ENCODE data around the gene ALDH8A1.

The ALDH8A1 gene

GRCh38 chr6:134934793-134935485 lies 15.0 kb downstream of the ALDH8A1 start:
- TF ChIP-seq FOXM1 (IDR thresholded peaks at IDR 0.05; ENCODE audit: borderline replicate concordance, low read depth) (no peak), CREB1 (IDR thresholded peaks at IDR 0.05; ENCODE audit: low read depth) (no peak), TEAD4 (IDR thresholded peaks at IDR 0.05) (no peak), EP300 (IDR thresholded peaks at IDR 0.05; ENCODE audit: borderline replicate concordance) (no peak)
- TF ChIP-seq, protein P1, sequence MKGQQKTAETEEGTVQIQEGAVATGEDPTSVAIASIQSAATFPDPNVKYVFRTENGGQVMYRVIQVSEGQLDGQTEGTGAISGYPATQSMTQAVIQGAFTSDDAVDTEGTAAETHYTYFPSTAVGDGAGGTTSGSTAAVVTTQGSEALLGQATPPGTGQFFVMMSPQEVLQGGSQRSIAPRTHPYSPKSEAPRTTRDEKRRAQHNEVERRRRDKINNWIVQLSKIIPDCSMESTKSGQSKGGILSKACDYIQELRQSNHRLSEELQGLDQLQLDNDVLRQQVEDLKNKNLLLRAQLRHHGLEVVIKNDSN (IDR thresholded peaks at IDR 0.05) = no peak

DNA sequence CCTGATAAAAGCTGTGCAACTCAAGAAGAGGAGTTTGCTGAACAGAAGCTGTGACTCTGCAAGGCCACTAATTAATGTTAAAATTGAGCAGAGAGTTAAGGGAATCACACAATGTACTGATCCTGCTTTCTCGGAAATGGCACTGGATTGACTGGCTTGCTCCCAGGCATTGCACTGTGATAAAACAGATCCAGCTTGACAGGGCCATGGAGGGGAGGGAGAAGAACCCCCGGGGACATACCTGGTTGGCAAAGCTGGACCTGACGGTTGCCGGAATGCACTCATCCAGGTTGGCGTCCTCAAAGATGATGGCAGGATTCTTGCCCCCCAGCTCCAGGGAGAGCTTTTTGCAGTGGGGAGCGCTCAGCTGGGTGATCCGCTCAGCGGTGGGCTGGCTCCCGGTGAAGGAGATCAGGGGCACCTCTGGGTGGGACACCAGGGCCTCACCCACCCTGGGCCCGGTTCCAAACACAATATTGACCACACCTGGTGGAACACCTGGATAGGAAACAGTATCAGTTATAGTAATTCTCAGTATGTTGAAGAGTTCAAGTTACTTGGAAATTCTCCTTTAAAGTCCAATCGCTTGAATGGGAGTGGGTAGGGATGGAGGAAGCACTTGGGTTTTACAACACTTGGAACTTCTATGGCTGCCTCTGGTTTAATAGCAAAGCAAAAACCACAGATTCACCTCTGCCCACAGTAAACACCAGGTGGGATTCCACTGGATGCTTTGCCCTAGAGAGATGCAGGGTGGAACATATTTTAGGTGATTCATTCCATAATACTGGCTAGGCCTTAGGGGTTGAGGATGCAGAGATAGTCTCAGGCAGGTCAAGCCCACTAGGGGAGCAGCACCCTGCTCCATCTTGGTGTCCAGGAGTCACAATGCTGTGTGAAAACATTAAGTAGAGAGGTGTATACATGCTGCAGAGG lies 17.1 kb downstream of the ALDH8A1 start:
- no peak for TF ChIP-seq ZBTB7A (IDR thresholded peaks at IDR 0.05; ENCODE audit: low read depth)
- TF ChIP-seq CREB1 (IDR thresholded peaks at IDR 0.05; ENCODE audit: low read depth) = no peak
- TF ChIP-seq, protein P1 (IDR thresholded peaks at IDR 0.05) = no peak
- no peak for TF ChIP-seq RAD21 (IDR thresholded peaks at IDR 0.05; ENCODE audit: low read depth)
- no peak for TF ChIP-seq EGR1 (IDR thresholded peaks at IDR 0.05)
- TF ChIP-seq YY1 (IDR thresholded peaks at IDR 0.05; ENCODE audit: low read depth) = no peak
- TF ChIP-seq, protein P2, sequence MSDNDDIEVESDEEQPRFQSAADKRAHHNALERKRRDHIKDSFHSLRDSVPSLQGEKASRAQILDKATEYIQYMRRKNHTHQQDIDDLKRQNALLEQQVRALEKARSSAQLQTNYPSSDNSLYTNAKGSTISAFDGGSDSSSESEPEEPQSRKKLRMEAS (IDR thresholded peaks at IDR 0.05) = no peak
- TF ChIP-seq EP300 (IDR thresholded peaks at IDR 0.05; ENCODE audit: borderline replicate concordance) = no peak
- no peak for TF ChIP-seq TEAD4 (IDR thresholded peaks at IDR 0.05)
- TF ChIP-seq TCF12 (IDR thresholded peaks at IDR 0.05; ENCODE audit: low read depth) = no peak
- TF ChIP-seq NFIC (IDR thresholded peaks at IDR 0.05) = no peak

DNA sequence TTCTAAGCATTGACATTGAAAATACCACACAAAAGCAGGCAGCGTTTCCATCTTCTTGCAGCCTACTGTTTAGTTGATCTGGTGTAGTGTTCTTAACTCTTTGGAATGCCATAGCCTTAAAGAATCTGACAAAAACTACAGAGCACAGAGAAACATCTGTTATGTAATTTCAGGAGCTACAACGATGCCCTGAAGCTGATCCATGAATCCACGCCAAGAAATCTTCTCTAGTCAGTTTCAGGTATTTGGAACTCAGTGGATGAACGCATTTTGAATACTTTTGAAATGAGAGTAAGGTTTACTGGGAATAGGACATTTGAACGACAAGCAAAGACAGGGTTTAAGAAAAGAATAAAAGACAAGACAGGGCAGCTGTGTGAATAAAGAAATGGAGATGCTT lies 17.8 kb downstream of the ALDH8A1 start:
- no peak for TF ChIP-seq CREB1 (IDR thresholded peaks at IDR 0.05; ENCODE audit: low read depth)
- no peak for TF ChIP-seq CEBPB (IDR thresholded peaks at IDR 0.05)
- no peak for TF ChIP-seq EP300 (IDR thresholded peaks at IDR 0.05; ENCODE audit: borderline replicate concordance)
- no peak for TF ChIP-seq RAD21 (IDR thresholded peaks at IDR 0.05; ENCODE audit: low read depth)
- TF ChIP-seq REST (IDR thresholded peaks at IDR 0.05; ENCODE audit: low read depth) = no peak
- TF ChIP-seq TCF12 (IDR thresholded peaks at IDR 0.05; ENCODE audit: low read depth) = no peak
- TF ChIP-seq, protein P1 (IDR thresholded peaks at IDR 0.05) = no peak
- TF ChIP-seq ZBTB7A (IDR thresholded peaks at IDR 0.05; ENCODE audit: low read depth) = no peak
- no peak for TF ChIP-seq FOXM1 (IDR thresholded peaks at IDR 0.05; ENCODE audit: borderline replicate concordance, low read depth)
- no peak for TF ChIP-seq TAF1 (IDR thresholded peaks at IDR 0.05; ENCODE audit: low read depth)
- no peak for TF ChIP-seq TEAD4 (IDR thresholded peaks at IDR 0.05)
- TF ChIP-seq YY1 (IDR thresholded peaks at IDR 0.05; ENCODE audit: low read depth) = no peak
- TF ChIP-seq EGR1 (IDR thresholded peaks at IDR 0.05) = no peak

DNA sequence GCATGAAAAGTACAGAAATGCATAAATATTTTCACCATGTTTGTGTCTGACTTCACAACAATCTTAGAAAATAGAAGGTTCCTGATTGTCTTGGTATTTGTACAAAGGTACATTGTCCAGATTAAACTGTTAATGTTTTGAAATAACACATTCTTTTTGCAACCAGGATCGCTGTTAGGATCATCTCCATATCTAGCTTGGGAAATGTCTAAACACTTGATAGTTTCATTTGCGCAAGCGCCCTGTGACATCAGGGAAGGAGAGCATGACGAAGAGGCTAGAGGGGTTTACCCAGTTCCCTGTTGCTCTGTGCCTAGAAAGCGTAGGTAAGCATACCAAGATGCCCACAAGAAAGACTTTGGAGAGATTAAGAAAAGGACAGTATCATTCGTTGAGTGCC lies 19.4 kb downstream of the ALDH8A1 start:
- TF ChIP-seq, protein P2 (IDR thresholded peaks at IDR 0.05) = no peak
- TF ChIP-seq TCF12 (IDR thresholded peaks at IDR 0.05; ENCODE audit: low read depth) = no peak
- no peak for TF ChIP-seq TAF1 (IDR thresholded peaks at IDR 0.05; ENCODE audit: low read depth)
- no peak for TF ChIP-seq EP300 (IDR thresholded peaks at IDR 0.05; ENCODE audit: borderline replicate concordance)
- TF ChIP-seq RAD21 (IDR thresholded peaks at IDR 0.05; ENCODE audit: low read depth) = no peak
- TF ChIP-seq NFIC (IDR thresholded peaks at IDR 0.05) = no peak
- no peak for TF ChIP-seq YY1 (IDR thresholded peaks at IDR 0.05; ENCODE audit: low read depth)
- TF ChIP-seq FOXM1 (IDR thresholded peaks at IDR 0.05; ENCODE audit: borderline replicate concordance, low read depth) = no peak
- TF ChIP-seq CREB1 (IDR thresholded peaks at IDR 0.05; ENCODE audit: low read depth) = no peak
- TF ChIP-seq, protein P1 (IDR thresholded peaks at IDR 0.05) = no peak
- TF ChIP-seq TEAD4 (IDR thresholded peaks at IDR 0.05) = no peak
- no peak for TF ChIP-seq ZBTB7A (IDR thresholded peaks at IDR 0.05; ENCODE audit: low read depth)
- TF ChIP-seq REST (IDR thresholded peaks at IDR 0.05; ENCODE audit: low read depth) = no peak
- TF ChIP-seq EGR1 (IDR thresholded peaks at IDR 0.05) = no peak
- no peak for TF ChIP-seq CEBPB (IDR thresholded peaks at IDR 0.05)
